Adrenal gland (tissue), 12 donors: ENCODE measurements around the gene MIPOL1. TPM values are rescaled to one million over a fixed set of nuclear protein-coding genes. Genes with fewer than 3 reads are reported as not detected.

ENCODE experiments used
- DNase-seq, 7 donors: peaks; one replicate each; pipeline ENCODE4 v3.0.0-alpha.2; 2019 to 2020
- H3K27ac ChIP-seq, 5 donors: fragments of 200-600 bp; sonication (generic) in 4 of 5; 1 replicate in 3 of 5; 2 replicates in 2 of 5; pipeline versions ENCODE4 v1.5.1 to v1.8.0; 2016 to 2020; ENCODE audit warnings: mild to moderate bottlenecking in 1 of 5
- H3K27me3 ChIP-seq: fragments of 200-600 bp; 2 replicates; pipeline ENCODE4 v1.8.0; 2021
- H3K36me3 ChIP-seq, 2 donors: fragments of 200-600 bp; replicated peaks in 1 of 2; 1 replicate in 1 of 2; 2 replicates in 1 of 2; pipeline versions ENCODE4 v1.5.1 to v1.8.0; 2018 to 2022
- H3K4me1 ChIP-seq, 2 donors: fragments of 200-600 bp; replicated peaks in 1 of 2; 1 replicate in 1 of 2; 2 replicates in 1 of 2; pipeline versions ENCODE4 v1.5.1 to v1.8.0; 2018 to 2021
- H3K4me3 ChIP-seq, 4 donors: fragments of 200-600 bp; sonication (generic) in 3 of 4; one replicate each; pipeline ENCODE4 v1.5.1; 2016 to 2018
- H3K9me3 ChIP-seq, 3 donors: fragments of 200-600 bp; sonication (generic) in 1 of 3; replicated peaks in 1 of 3; 1 replicate in 2 of 3; 2 replicates in 1 of 3; pipeline versions ENCODE4 v1.5.1 to v1.8.0; 2016 to 2021
- CTCF ChIP-seq, 6 experiments: fragments of 450-650 bp in 4 of 6; fragments of 200-600 bp in 2 of 6; sonication (generic) in 1 of 6; IDR thresholded peaks; 1 replicate in 5 of 6; 2 replicates in 1 of 6; pipeline versions ENCODE4 v1.5.1 to v1.8.0; 2016 to 2021; ENCODE audit warnings: antibody characterized with exemption in 6 of 6, mild to moderate bottlenecking in 2 of 6, moderate library complexity in 1 of 6
- POLR2A ChIP-seq, 2 donors: fragments of 450-650 bp; IDR thresholded peaks; one replicate each; pipeline ENCODE4 v1.6.1; 2017; ENCODE audit warnings: antibody characterized with exemption in 2 of 2, mild to moderate bottlenecking in 2 of 2, moderate library complexity in 1 of 2
- WGBS, 4 donors: extraction: QIAGEN DNeasy Blood & Tissue Kit in 2 of 4; methylation state at CpG; one replicate each; pipeline versions ENCODE4 v1.1.5 to v1.1.7; 2013 to 2017; 5-methylcytosine and 5-hydroxymethylcytosine counted together
- intact Hi-C, 2 donors: fragments of 100-400 bp; cut with DNase I; formaldehyde crosslinking; loops; one replicate each; pipeline versions ENCODE4 v1.14.1 to v1.15.0; 2022 to 2023
- polyA plus RNA-seq, 3 donors: library from polyadenylated mRNA; stranded (reverse); fragments of 200-250 nt in 2 of 3; fragments of 350-450 nt in 1 of 3; fragmentation: Illumina TruSeq in 1 of 3; extraction: RNeasy Lipid Tissue Mini Kit (QIAGEN cat#74804) in 1 of 3; gene quantifications; one replicate each; pipeline ENCODE4 v1.2.3, GENCODE V29; 2013 to 2014
- total RNA-seq, 9 donors: library from RNA; depleted of rRNA in 4 of 9; stranded (reverse); fragments of >200 nt in 4 of 9; fragments of 120-200 nt in 1 of 9; fragmentation: NEBNext Ultra II Directional in 1 of 9; extraction: Animal tissue kit (Norgen Biotek cat#: 25700) in 1 of 9; gene quantifications; one replicate each; pipeline versions ENCODE4 v1.1.0 to v1.2.4, GENCODE V29; 2013 to 2023
- donor health status: healthy with polysubstance abuse.
- donor health status: Bipolar disorder and iron deficiency.
- donor health status: DM: yes; HTN: yes; CAD: no.
- donor health status: DM: no; HTN: no; CAD: no.
- donor health status: DM: no; HTN: no; CAD: no.
- donor health status: DM: yes; HTN: yes; CAD: no.

The MIPOL1 gene
- total and polyA plus RNA-seq, 12 donors: 2.6 to 19.1 (median 7.8) TPM

GRCh38 chr14:37340353-37340752 lies 142.6 kb downstream of the MIPOL1 start:
- H3K4me1 ChIP-seq: no peaks in the 10 kb centered on the region
- WGBS, 4 donors: 88 to 95% (median 92%) methylated on average over 4 of the region's 4 CpGs

GRCh38 chr14:37343307-37344094 lies 145.8 kb downstream of the MIPOL1 start:
- WGBS, 4 donors: 49 to 62% (median 52%) methylated on average over 3 of the region's 3 CpGs
- no peaks in the 10 kb centered on the region for H3K36me3 ChIP-seq
- no peaks in the 10 kb centered on the region for H3K4me1 ChIP-seq
- intact Hi-C loops: no loop called here
- no peaks in the 10 kb centered on the region for H3K9me3 ChIP-seq
- no peak for TF ChIP-seq CTCF (IDR thresholded peaks at IDR 0.05)
- TF ChIP-seq POLR2A (IDR thresholded peaks at IDR 0.05): no peak
- no peaks in the 10 kb centered on the region for H3K27me3 ChIP-seq
- H3K4me3 ChIP-seq: no peak overlapping the region
- H3K27ac ChIP-seq: no peak overlapping the region
- no peak for DNase-seq

More at GRCh38 chr14:37340353-37340752, 142.6 kb downstream of the MIPOL1 start:
- no peaks in the 10 kb centered on the region for H3K27me3 ChIP-seq
- DNase-seq: no peak
- no peaks in the 10 kb centered on the region for H3K36me3 ChIP-seq
- intact Hi-C loops: no loop called here
- no peaks in the 10 kb centered on the region for H3K9me3 ChIP-seq
- TF ChIP-seq CTCF (IDR thresholded peaks at IDR 0.05): no peak
- no peak overlapping the region for H3K27ac ChIP-seq
- H3K4me3 ChIP-seq: no peak overlapping the region

GRCh38 chr14:37363661-37364060 lies 165.9 kb downstream of the MIPOL1 start:
- Histone ChIP-seq H3K9me3 (no peaks in the 10 kb centered on the region), H3K4me1 (no peaks in the 10 kb centered on the region), H3K27ac (no peak overlapping the region), H3K27me3 (no peaks in the 10 kb centered on the region), H3K4me3 (no peak overlapping the region), H3K36me3 (no peaks in the 10 kb centered on the region)
- intact Hi-C loops: no loop called here
- DNase-seq: no peak
- WGBS, 4 donors: 91 to 99% (median 96%) methylated on average over 7 to 9 of the region's 9 CpGs
- TF ChIP-seq CTCF (IDR thresholded peaks at IDR 0.05): no peak
- no peak for TF ChIP-seq POLR2A (IDR thresholded peaks at IDR 0.05)

- Histone ChIP-seq H3K27ac (no peak overlapping the region), H3K27me3 (no peaks in the 10 kb centered on the region), H3K4me1 (no peaks in the 10 kb centered on the region), H3K4me3 (no peak overlapping the region), H3K36me3 (no peaks in the 10 kb centered on the region), H3K9me3 (no peaks in the 10 kb centered on the region)
- DNase-seq: no peak
- intact Hi-C loops: no loop called here
- 64 to 70% (median 65%) methylated on average over 5 of the region's 5 CpGs for WGBS, 4 donors
- TF ChIP-seq CTCF (IDR thresholded peaks at IDR 0.05) (no peak), POLR2A (IDR thresholded peaks at IDR 0.05) (no peak)
These were observed 171.7 kb downstream of the MIPOL1 start for GRCh38 chr14:37369425-37369824.
